GM12872 (cell line): ENCODE measurements around the gene STK32B.

Experiments
- TF ChIP-seq, protein P1 (sequence below): IDR thresholded peaks from 3 replicates; pipeline ENCODE4 v1.5.1; 2011; ENCODE audit warnings: low read depth, mild to moderate bottlenecking, low read length, moderate library complexity; ENCODE audit not compliant: insufficient read depth

Gene STK32B

GRCh38 chr4:5137226-5137625, 85.9 kb downstream of the STK32B start:
- TF ChIP-seq, protein P1, sequence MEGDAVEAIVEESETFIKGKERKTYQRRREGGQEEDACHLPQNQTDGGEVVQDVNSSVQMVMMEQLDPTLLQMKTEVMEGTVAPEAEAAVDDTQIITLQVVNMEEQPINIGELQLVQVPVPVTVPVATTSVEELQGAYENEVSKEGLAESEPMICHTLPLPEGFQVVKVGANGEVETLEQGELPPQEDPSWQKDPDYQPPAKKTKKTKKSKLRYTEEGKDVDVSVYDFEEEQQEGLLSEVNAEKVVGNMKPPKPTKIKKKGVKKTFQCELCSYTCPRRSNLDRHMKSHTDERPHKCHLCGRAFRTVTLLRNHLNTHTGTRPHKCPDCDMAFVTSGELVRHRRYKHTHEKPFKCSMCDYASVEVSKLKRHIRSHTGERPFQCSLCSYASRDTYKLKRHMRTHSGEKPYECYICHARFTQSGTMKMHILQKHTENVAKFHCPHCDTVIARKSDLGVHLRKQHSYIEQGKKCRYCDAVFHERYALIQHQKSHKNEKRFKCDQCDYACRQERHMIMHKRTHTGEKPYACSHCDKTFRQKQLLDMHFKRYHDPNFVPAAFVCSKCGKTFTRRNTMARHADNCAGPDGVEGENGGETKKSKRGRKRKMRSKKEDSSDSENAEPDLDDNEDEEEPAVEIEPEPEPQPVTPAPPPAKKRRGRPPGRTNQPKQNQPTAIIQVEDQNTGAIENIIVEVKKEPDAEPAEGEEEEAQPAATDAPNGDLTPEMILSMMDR: no peak

DNA sequence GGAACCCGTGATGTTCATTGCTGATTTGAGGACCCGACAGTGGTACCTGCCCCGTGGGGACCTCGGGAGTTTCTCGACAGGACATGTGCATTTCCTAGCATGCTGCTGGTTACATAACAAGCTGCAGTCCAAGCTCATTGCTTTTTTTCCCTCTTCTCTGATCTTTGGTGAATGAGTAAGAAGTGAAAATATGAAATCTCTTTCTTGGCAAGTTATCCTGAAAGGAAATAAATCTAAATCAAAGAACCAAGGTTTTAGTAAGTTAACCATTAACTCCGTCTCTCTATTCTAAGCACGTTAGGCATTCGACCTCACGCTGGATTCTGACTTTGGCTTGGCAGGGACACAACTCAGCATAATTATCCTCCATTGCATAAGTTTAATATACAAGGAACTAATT, 86.6 kb downstream of the STK32B start:
- TF ChIP-seq, protein P1: no peak

- TF ChIP-seq, protein P1: no peak
Observed at GRCh38 chr4:5138389-5138788, 87.1 kb downstream of the STK32B start.

DNA sequence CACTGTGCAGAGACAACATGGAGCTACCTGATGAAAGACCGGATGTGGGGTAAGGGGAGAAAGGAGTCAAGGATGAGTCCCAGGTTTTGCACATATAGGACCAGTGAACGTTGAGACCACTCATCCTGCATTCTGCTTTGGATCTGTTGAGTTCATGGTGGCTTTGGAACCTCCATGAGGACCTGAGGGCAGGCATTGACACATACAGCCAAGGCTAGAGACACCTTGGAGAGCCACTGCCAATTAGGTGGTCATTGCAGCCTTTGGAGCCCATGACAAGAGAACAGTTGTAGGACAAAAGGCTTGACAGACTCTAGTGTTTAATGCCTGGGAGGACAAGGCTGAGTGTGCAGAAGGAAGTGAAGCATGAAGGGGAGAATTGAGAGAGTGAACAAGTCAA, 87.9 kb downstream of the STK32B start:
- TF ChIP-seq, protein P1: no peak

- TF ChIP-seq, protein P1: no peak
Observed at GRCh38 chr4:5141802-5142201, 90.5 kb downstream of the STK32B start.

DNA sequence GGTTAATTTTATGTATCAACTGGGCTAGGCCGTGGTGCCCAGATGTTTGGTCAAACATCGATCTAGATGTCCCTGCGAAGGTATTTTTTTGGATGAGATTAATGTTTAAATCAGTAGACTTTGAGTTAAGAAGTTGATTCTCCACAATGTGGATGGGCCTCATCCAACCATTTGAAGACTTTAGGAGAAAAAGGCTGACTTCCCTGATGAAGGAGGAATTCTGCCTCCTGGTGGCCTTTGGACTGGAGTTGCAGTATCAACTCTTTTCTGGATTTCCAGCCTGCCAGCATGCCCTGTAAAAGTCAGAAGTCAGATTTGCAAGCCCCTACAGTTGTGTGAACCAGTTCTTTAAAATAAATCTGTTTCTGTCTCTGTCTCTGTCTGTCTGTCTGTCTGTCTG, 91.4 kb downstream of the STK32B start:
- TF ChIP-seq, protein P1: peak; percentile 40; the same call in 2 of the 3 replicates

DNA sequence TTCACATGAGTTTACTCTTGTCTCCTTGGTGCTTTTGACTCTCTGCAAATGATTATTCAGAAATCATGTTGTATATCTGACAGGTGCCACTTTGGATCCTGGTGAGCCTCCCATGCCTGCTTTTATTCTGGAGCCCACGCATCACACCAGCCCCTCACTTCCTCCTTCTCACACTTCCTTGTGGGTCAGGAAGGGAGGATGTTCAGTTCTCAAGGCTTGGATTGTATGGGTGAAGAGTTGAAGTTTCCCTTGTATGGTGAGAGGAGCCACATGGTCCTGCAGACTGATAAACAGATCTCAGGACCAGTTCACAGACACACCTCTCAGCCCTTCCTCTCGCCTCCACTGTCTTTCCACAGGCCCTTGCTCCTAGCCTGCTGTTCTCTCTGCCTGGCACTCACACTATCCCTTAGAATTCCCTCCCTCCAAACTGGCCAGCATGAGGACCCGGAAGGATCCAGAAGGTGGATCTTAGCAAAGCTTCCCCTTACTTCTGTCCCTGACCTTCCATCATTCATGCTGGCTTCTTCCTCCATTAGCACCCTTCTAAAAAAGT, 92.1 kb downstream of the STK32B start:
- TF ChIP-seq, protein P1: no peak

DNA sequence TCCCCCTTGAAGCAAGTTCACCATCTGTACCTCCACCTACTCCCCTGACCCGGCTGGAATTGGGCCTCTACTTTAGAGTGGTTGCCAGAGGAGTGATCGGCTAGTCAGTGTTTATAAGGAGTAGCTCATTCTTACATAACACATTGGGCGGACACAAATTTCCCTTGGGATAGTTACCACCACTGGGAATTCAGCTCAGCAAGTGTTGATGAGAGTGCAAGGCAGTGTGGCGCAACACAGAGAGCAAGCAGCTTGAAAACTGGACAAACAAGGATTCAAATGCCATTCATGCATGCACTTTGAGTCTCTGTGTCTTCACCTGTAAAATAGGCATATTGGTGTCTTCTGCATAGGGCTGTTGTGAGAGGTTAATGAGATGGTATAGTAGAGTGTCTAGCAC, 92.7 kb downstream of the STK32B start:
- TF ChIP-seq, protein P1: no peak
